NCI-H1436 (cell line): ENCODE results near the gene PITX3.

Experiments
- DNase-seq: peaks from one replicate; lab custom pipeline; 2025; lab: John Stamatoyannopoulos, UW

Gene PITX3

GRCh38 chr10:102241444-102242117 lies at the start of gene PITX3:
Gene PITX3 (minus strand): TSS chr10:102241512. CDS start chr10:102232080, 9,432 bp downstream.
- peak; percentile 82 for DNase-seq

- no peak for DNase-seq
These were observed 48.5 kb upstream of the PITX3 start for GRCh38 chr10:102289840-102290239.

- DNase-seq = no peak
These were observed 48.0 kb upstream of the PITX3 start for GRCh38 chr10:102289356-102289755.

GRCh38 chr10:102287991-102288390 lies 46.7 kb upstream of the PITX3 start:
- no peak for DNase-seq

GRCh38 chr10:102287538-102287937 lies 46.2 kb upstream of the PITX3 start:
- no peak for DNase-seq

GRCh38 chr10:102286216-102286615 lies 44.9 kb upstream of the PITX3 start:
- DNase-seq = no peak

- no peak for DNase-seq
These were observed 43.8 kb upstream of the PITX3 start for GRCh38 chr10:102285133-102285532.

- DNase-seq = no peak
These were observed 43.2 kb upstream of the PITX3 start for GRCh38 chr10:102284531-102284930.

- DNase-seq = no peak
These were observed 42.6 kb upstream of the PITX3 start for GRCh38 chr10:102283890-102284289.

- no peak for DNase-seq
These were observed 42.2 kb upstream of the PITX3 start for GRCh38 chr10:102283488-102283887.

GRCh38 chr10:102281102-102281487 lies 39.8 kb upstream of the PITX3 start:
- no peak for DNase-seq

- DNase-seq = no peak
These were observed 39.2 kb upstream of the PITX3 start for GRCh38 chr10:102280397-102281101.

GRCh38 chr10:102279104-102279503 lies 37.8 kb upstream of the PITX3 start:
- no peak for DNase-seq

GRCh38 chr10:102275343-102275742 lies 34.0 kb upstream of the PITX3 start:
- no peak for DNase-seq

GRCh38 chr10:102274062-102274461 lies 32.8 kb upstream of the PITX3 start:
- DNase-seq = no peak

- no peak for DNase-seq
These were observed 27.7 kb upstream of the PITX3 start for GRCh38 chr10:102269017-102269416.

GRCh38 chr10:102268375-102268888 lies 27.1 kb upstream of the PITX3 start:
- DNase-seq = no peak

- no peak for DNase-seq
These were observed 26.4 kb upstream of the PITX3 start for GRCh38 chr10:102267748-102268147.

GRCh38 chr10:102266670-102267069 lies 25.4 kb upstream of the PITX3 start:
- no peak for DNase-seq

- DNase-seq = no peak
These were observed 23.1 kb upstream of the PITX3 start for GRCh38 chr10:102264371-102264770.

- DNase-seq = no peak
These were observed 21.5 kb upstream of the PITX3 start for GRCh38 chr10:102262744-102263370.

- no peak for DNase-seq
These were observed 20.5 kb upstream of the PITX3 start for GRCh38 chr10:102261842-102262241.

GRCh38 chr10:102261196-102261595 lies 19.9 kb upstream of the PITX3 start:
- DNase-seq = no peak
